DOHH2 (cell line): ENCODE data around the gene DEPDC1.
A peak's percentile ranks its signal among the peaks of the same experiment; 100 is the strongest.
"Not testable (repeated sequence)": the region's sequence is repeated elsewhere in the genome, so short reads cannot be mapped to it uniquely, and the experiment has no call there.

Experiments used
- H3F3A ChIP-seq: fragments of 200-600 bp; sonication (generic), shearing (Covaris generic); 2 replicates; pipeline ENCODE4 v1.6.0; 2016; ENCODE audit warnings: antibody characterized with exemption, mild to moderate bottlenecking; ENCODE audit not compliant: control insufficient read depth, insufficient read depth
- H3K27ac ChIP-seq: fragments of 200-600 bp; sonication (generic); 2 replicates; pipeline ENCODE4 v1.5.1; 2014; ENCODE audit warnings: low read depth, mild to moderate bottlenecking, low read length, moderate library complexity
- H3K27me3 ChIP-seq: fragments of 200-600 bp; sonication (generic); 2 replicates; pipeline ENCODE4 v1.6.1; 2014; ENCODE audit warnings: mild to moderate bottlenecking, low read length, mixed read lengths; ENCODE audit not compliant: control insufficient read depth
- H3K36me3 ChIP-seq: fragments of 200-600 bp; sonication (generic); 2 replicates; pipeline ENCODE4 v1.6.1; 2014; ENCODE audit warnings: mild to moderate bottlenecking, low read length, moderate library complexity, mixed read lengths; ENCODE audit not compliant: control insufficient read depth
- H3K4me1 ChIP-seq: fragments of 200-600 bp; sonication (generic); 2 replicates; pipeline ENCODE4 v1.6.1; 2014; ENCODE audit warnings: mild to moderate bottlenecking, low read length, mixed read lengths; ENCODE audit not compliant: control insufficient read depth
- H3K4me2 ChIP-seq: fragments of 200-600 bp; sonication (generic); 2 replicates; pipeline ENCODE4 v1.6.0; 2014; ENCODE audit warnings: mild to moderate bottlenecking, low read length, moderate library complexity
- H3K4me3 ChIP-seq: fragments of 200-600 bp; sonication (generic); 2 replicates; pipeline ENCODE4 v1.5.1; 2014; ENCODE audit warnings: mild to moderate bottlenecking, low read length, mixed read lengths
- H3K79me2 ChIP-seq: fragments of 200-600 bp; sonication (generic); 2 replicates; pipeline ENCODE4 v1.6.1; 2014; ENCODE audit warnings: mild to moderate bottlenecking, low read length, mixed read lengths; ENCODE audit not compliant: control insufficient read depth
- H3K9me2 ChIP-seq: fragments of 200-600 bp; sonication (generic); replicated peaks from 2 replicates; pipeline ENCODE4 v1.6.1; 2014; ENCODE audit warnings: mild to moderate bottlenecking, low read length, mixed read lengths; ENCODE audit not compliant: control insufficient read depth
- H3K9me3 ChIP-seq: fragments of 200-600 bp; sonication (generic); 2 replicates; pipeline ENCODE4 v1.6.1; 2014; ENCODE audit warnings: antibody characterized with exemption, low read length, mixed read lengths; ENCODE audit not compliant: control insufficient read depth, insufficient read depth
- H4K20me1 ChIP-seq: fragments of 200-600 bp; sonication (generic); 2 replicates; pipeline ENCODE4 v1.6.0; 2014; ENCODE audit warnings: low read depth, mild to moderate bottlenecking, antibody characterized with exemption, low read length, moderate library complexity; ENCODE audit not compliant: control insufficient read depth, insufficient read depth
- EZH2phosphoT487 ChIP-seq: fragments of 200-600 bp; sonication (generic); IDR thresholded peaks from 2 replicates; pipeline ENCODE4 v1.6.1; 2017; ENCODE audit warnings: borderline replicate concordance, mild to moderate bottlenecking, antibody characterized with exemption, low read length, moderate library complexity, mixed read lengths
- TF ChIP-seq, protein P1 (sequence below): fragments of 200-600 bp; sonication (generic); IDR thresholded peaks from one replicate; pipeline ENCODE4 v1.5.1; 2014; ENCODE audit warnings: antibody characterized with exemption, mild to moderate bottlenecking, low read depth, low read length; ENCODE audit not compliant: poor library complexity, severe bottlenecking

The DEPDC1 gene

DNA sequence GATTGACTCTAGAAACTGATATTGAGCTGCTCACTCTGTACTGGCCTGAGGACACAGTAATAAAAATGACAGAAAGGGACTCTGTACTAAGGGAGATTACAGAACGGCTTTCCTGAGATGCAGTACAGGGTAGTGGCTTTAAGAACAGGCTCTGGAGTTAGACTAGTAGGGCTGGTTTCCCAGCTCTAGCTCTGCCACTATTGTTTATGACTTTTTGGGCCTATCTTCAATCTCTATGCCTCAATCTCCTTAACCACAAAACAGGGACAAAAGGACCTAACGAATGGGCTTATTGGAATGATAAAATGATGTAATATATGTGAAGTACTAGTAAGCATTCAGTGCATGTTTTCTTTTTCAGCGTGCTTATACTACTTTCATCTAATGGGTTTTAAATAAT lies 1.4 kb downstream of the DEPDC1 start:
- TF ChIP-seq, protein P1, sequence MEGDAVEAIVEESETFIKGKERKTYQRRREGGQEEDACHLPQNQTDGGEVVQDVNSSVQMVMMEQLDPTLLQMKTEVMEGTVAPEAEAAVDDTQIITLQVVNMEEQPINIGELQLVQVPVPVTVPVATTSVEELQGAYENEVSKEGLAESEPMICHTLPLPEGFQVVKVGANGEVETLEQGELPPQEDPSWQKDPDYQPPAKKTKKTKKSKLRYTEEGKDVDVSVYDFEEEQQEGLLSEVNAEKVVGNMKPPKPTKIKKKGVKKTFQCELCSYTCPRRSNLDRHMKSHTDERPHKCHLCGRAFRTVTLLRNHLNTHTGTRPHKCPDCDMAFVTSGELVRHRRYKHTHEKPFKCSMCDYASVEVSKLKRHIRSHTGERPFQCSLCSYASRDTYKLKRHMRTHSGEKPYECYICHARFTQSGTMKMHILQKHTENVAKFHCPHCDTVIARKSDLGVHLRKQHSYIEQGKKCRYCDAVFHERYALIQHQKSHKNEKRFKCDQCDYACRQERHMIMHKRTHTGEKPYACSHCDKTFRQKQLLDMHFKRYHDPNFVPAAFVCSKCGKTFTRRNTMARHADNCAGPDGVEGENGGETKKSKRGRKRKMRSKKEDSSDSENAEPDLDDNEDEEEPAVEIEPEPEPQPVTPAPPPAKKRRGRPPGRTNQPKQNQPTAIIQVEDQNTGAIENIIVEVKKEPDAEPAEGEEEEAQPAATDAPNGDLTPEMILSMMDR: no peak
- TF ChIP-seq EZH2phosphoT487: no peak
- Histone ChIP-seq H3K9me3 (no peaks in the 10 kb centered on the region), H3K4me2 (peak overlapping the region; percentile 77), H3K79me2 (peaks cover 66% of the 10 kb centered on the region), H3F3A (no peaks in the 10 kb centered on the region), H3K27ac (peak overlapping the region; percentile 76), H3K9me2 (no peaks in the 10 kb centered on the region), H4K20me1 (no peaks in the 10 kb centered on the region), H3K4me3 (peak overlapping the region; percentile 96), H3K27me3 (no peaks in the 10 kb centered on the region), H3K36me3 (peaks cover 59% of the 10 kb centered on the region), H3K4me1 (peaks cover 48% of the 10 kb centered on the region)

GRCh38 chr1:68493193-68493592 lies 3.7 kb downstream of the DEPDC1 start:
- Histone ChIP-seq H3K27ac (no peak overlapping the region), H3K4me3 (peak overlapping the region; percentile 34), H3K36me3 (peaks cover 83% of the 10 kb centered on the region), H3K27me3 (no peaks in the 10 kb centered on the region), H4K20me1 (no peaks in the 10 kb centered on the region), H3K9me2 (no peaks in the 10 kb centered on the region), H3K79me2 (peaks cover 78% of the 10 kb centered on the region), H3F3A (no peaks in the 10 kb centered on the region), H3K4me2 (peak overlapping the region; percentile 77), H3K4me1 (peaks cover 48% of the 10 kb centered on the region), H3K9me3 (no peaks in the 10 kb centered on the region)
- TF ChIP-seq EZH2phosphoT487: no peak
- TF ChIP-seq, protein P1: no peak

DNA sequence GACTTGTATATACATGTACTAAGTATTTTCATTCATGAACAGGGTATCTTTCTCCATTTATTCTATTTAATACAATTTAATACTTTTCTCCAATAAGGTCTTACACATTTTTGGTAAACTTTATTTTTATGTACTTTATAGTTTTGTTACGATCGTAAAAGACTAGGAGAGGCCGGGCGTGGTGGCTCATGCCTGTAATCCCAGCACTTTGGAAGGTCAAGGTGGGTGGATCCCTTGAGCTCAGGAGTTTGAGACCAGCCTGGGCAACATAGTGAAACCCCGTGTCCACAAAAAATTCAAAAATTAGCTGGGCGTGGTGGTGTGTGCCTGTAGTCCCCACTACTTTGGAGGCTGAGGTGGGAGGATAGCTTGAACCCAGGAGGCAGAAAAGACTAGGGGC lies 4.6 kb downstream of the DEPDC1 start:
- H3K27ac ChIP-seq, H3K27me3 ChIP-seq, H3K9me3 ChIP-seq, H4K20me1 ChIP-seq, H3F3A ChIP-seq, H3K9me2 ChIP-seq, H3K4me3 ChIP-seq: not testable (repeated sequence)
- Histone ChIP-seq H3K4me1 (peaks cover 40% of the 10 kb centered on the region), H3K79me2 (peaks cover 76% of the 10 kb centered on the region), H3K36me3 (peaks cover 92% of the 10 kb centered on the region), H3K4me2 (0 out of 2 replicates have a peak overlapping the region, but pooled peaks have one; percentile 77)

GRCh38 chr1:68490046-68490651 lies 6.7 kb downstream of the DEPDC1 start:
- H3K9me2 ChIP-seq: no peaks in the 10 kb centered on the region
- no peak for TF ChIP-seq EZH2phosphoT487
- TF ChIP-seq, protein P1: no peak
- no peaks in the 10 kb centered on the region for H3F3A ChIP-seq
- H3K4me3 ChIP-seq: no peak overlapping the region
- no peak overlapping the region for H3K27ac ChIP-seq
- peaks cover 57% of the 10 kb centered on the region for H3K79me2 ChIP-seq
- peaks cover 32% of the 10 kb centered on the region for H3K4me1 ChIP-seq
- no peaks in the 10 kb centered on the region for H3K9me3 ChIP-seq
- peaks cover 95% of the 10 kb centered on the region for H3K36me3 ChIP-seq
- H4K20me1 ChIP-seq: no peaks in the 10 kb centered on the region
- H3K27me3 ChIP-seq: no peaks in the 10 kb centered on the region
- H3K4me2 ChIP-seq: no peak overlapping the region
